ENCODE results near the gene DGUOK.

The DGUOK gene

DNA sequence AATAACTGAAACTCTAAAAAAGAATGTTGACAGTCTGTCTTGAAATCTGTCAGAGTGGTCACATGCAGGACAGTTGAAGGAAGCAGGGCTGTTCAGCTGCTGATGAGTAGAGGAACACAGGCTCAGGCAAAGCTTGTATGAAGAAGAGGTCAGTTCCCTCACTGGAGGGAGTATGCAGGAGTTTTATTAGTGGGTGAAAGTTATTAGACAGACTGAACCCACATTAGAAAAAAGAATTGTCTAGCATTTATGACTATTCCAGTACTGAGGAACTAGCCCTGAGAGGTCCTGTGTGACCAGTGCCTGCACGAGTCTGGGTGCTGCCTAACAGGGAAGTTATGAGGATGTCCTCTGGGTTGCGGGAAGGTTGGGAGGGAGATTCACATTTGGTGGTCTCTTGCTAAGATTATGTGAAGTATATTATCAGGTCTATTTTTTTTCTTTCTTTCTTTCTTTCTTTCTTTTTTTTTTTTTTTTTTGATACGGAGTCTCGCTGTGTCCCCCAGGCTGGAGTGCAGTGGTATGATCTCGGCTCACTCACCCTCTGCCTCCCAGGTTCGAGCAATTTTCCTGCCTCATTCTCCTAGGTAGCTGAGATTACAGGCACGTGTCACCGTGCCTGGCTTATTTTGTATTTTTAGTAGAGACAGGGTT is 67.6 kb downstream of the DGUOK start:
- peaks cover 32% of the 10 kb centered on the region for H3K36me3 ChIP-seq
- peaks cover 33 to 43% of the 10 kb centered on the region in 2 experiments for H3K4me1 ChIP-seq (ENCODE audit: control insufficient read depth in 1 of 2, insufficient read depth in 1 of 2, low read depth in 1 of 2, low read length in 1 of 2)
- H3K4me3 ChIP-seq (ENCODE audit: low read depth in 1 of 2, low read length in 1 of 2): no peak overlapping the region

DNA sequence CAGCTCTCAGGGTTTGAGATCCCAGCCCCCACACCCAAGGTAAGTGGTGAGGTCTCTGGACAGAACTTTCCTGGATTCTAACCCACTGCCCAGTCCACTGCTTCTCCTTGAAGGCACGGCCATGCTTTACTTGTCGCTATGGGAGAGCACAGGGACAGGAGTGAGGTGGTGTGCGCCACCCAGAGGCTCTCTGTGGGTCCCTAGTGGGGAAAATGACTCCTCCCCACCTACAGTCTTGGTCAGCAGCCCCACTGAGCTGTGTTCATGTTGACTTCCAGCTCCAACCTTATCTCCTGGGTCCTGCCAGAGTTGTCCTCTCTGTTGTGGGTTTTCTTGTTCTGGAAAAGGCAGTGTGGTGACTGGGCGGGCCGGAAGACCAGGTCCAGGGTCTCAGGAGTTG is 69.1 kb downstream of the DGUOK start:
- no peak for TF ChIP-seq CTCF (IDR thresholded peaks at IDR 0.05)
- no peaks in the 10 kb centered on the region for H3K27me3 ChIP-seq
- H3K4me1 ChIP-seq (ENCODE audit: control insufficient read depth in 1 of 2, insufficient read depth in 1 of 2, low read depth in 1 of 2, low read length in 1 of 2): peaks cover 25 to 42% of the 10 kb centered on the region in 2 experiments
- no peaks in the 10 kb centered on the region for H3K9me3 ChIP-seq
- peaks cover 21% of the 10 kb centered on the region for H3K36me3 ChIP-seq
- no peak overlapping the region for H3K4me3 ChIP-seq (ENCODE audit: low read depth in 1 of 2, low read length in 1 of 2)
- no peak overlapping the region for H3K27ac ChIP-seq

More for the DNA sequence above, 67.6 kb downstream of the DGUOK start:
- TF ChIP-seq CTCF (IDR thresholded peaks at IDR 0.05): no peak
- no peaks in the 10 kb centered on the region for H3K27me3 ChIP-seq
- H3K9me3 ChIP-seq: no peaks in the 10 kb centered on the region
- peak overlapping the region; percentile 64 for H3K27ac ChIP-seq

- peaks cover 19% of the 10 kb centered on the region for H3K27me3 ChIP-seq
- no peaks in the 10 kb centered on the region for H3K9me3 ChIP-seq
- no peak overlapping the region for H3K4me3 ChIP-seq (ENCODE audit: low read depth in 1 of 2, low read length in 1 of 2)
- peaks cover 26 to 44% of the 10 kb centered on the region in 2 experiments for H3K4me1 ChIP-seq (ENCODE audit: control insufficient read depth in 1 of 2, insufficient read depth in 1 of 2, low read depth in 1 of 2, low read length in 1 of 2)
- TF ChIP-seq CTCF (IDR thresholded peaks at IDR 0.05): no peak
- H3K36me3 ChIP-seq: peaks cover 17% of the 10 kb centered on the region
- H3K27ac ChIP-seq: no peak overlapping the region
These were observed 71.1 kb downstream of the DGUOK start for GRCh38 chr2:73997813-73998212.

DNA sequence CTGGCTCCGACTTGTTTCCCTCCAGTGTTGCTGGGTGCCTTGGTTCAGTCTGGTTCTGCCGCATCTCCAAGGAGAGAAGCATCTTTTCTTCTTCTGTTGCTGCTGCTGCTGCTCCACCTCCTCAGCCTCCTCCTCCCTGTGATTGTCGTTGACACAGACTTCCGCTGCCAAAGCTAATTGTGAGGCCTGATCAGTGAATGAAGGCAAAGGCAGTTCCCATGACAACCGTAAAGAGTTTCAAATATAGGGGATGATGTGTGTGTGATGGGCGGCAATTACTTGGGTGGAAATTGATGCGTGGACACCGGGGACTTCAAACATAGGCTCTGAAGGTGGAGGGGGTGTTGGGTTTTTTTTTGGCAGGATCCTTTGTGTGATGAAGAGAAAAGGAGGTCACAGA is 71.8 kb downstream of the DGUOK start:
- H3K9me3 ChIP-seq: no peaks in the 10 kb centered on the region
- TF ChIP-seq CTCF (IDR thresholded peaks at IDR 0.05): no peak
- peaks cover 25 to 44% of the 10 kb centered on the region in 2 experiments for H3K4me1 ChIP-seq (ENCODE audit: control insufficient read depth in 1 of 2, insufficient read depth in 1 of 2, low read depth in 1 of 2, low read length in 1 of 2)
- H3K27me3 ChIP-seq: peaks cover 21% of the 10 kb centered on the region
- H3K27ac ChIP-seq: no peak overlapping the region
- no peak overlapping the region for H3K4me3 ChIP-seq (ENCODE audit: low read depth in 1 of 2, low read length in 1 of 2)
- H3K36me3 ChIP-seq: peaks cover 11% of the 10 kb centered on the region

DNA sequence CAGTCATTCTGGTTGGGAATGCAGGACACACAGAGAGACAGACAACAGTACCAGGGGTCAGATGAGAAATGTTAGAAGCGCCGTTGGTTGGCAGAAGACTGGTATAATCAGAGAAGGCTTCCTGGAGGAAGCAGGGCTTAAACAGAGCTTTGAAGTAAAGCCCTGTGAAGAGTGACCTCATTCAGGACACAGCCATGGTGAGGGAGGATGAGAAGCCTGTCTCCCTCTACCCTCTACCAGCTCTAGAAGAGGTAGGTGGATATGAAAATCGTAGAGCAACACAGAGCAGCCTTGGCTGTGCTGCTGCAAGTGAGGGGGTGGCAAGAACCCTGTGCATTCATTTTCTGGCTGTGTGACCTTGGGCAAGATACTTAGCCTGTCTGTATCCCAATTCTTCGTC is 72.3 kb downstream of the DGUOK start:
- peaks cover 21% of the 10 kb centered on the region for H3K27me3 ChIP-seq
- H3K36me3 ChIP-seq: peaks cover 7% of the 10 kb centered on the region
- H3K27ac ChIP-seq: no peak overlapping the region
- peaks cover 22 to 41% of the 10 kb centered on the region in 2 experiments for H3K4me1 ChIP-seq (ENCODE audit: control insufficient read depth in 1 of 2, insufficient read depth in 1 of 2, low read depth in 1 of 2, low read length in 1 of 2)
- no peak overlapping the region for H3K4me3 ChIP-seq (ENCODE audit: low read depth in 1 of 2, low read length in 1 of 2)
- H3K9me3 ChIP-seq: no peaks in the 10 kb centered on the region
- no peak for TF ChIP-seq CTCF (IDR thresholded peaks at IDR 0.05)
